Left ventricle myocardium inferior (tissue), 1 donor: ENCODE data around the gene RPL13A. TPM values are rescaled to one million over a fixed set of nuclear protein-coding genes. Genes with fewer than 3 reads are reported as not detected.

Source experiments
- DNase-seq: peaks from one replicate; pipeline ENCODE4 v3.0.0-alpha.2; 2020
- H3K27ac ChIP-seq: fragments of 200-600 bp; replicated peaks from 2 replicates; pipeline ENCODE4 v1.8.0; 2021
- H3K27me3 ChIP-seq: fragments of 200-600 bp; 2 replicates; pipeline ENCODE4 v1.8.0; 2021; ENCODE audit warnings: low read depth
- H3K36me3 ChIP-seq: fragments of 200-600 bp; 2 replicates; pipeline ENCODE4 v1.8.0; 2021
- H3K4me1 ChIP-seq: fragments of 200-600 bp; 2 replicates; pipeline ENCODE4 v1.8.0; 2021
- H3K4me3 ChIP-seq: fragments of 200-600 bp; 2 replicates; pipeline ENCODE4 v1.8.0; 2021; ENCODE audit warnings: mild to moderate bottlenecking, moderate library complexity
- H3K9me3 ChIP-seq: fragments of 200-600 bp; replicated peaks from 2 replicates; pipeline ENCODE4 v1.8.0; 2021
- CTCF ChIP-seq: fragments of 200-600 bp; IDR thresholded peaks from 2 replicates; pipeline ENCODE4 v1.8.0; 2021; ENCODE audit warnings: antibody characterized with exemption, mild to moderate bottlenecking, borderline replicate concordance
- intact Hi-C: fragments of 100-400 bp; cut with micrococcal nuclease; formaldehyde crosslinking; loops from one replicate; pipeline ENCODE4 v1.11.0; 2022
- total RNA-seq: library from RNA; stranded (reverse); fragmentation: NEBNext Ultra II Directional; extraction: Animal tissue kit (Norgen Biotek cat#: 25700); gene quantifications from one replicate; pipeline ENCODE4 v1.2.1, GENCODE V29; 2021
- donor health status: DM: no; HTN: yes; CAD: no; lungs with severe emphysema.

Gene RPL13A
- total RNA-seq, 1 donor from 2014 or later = 1,308 TPM

GRCh38 chr19:49497047-49497788 lies 9.8 kb downstream of the RPL13A start:
- peak; percentile 64 for DNase-seq
- peaks cover 61% of the 10 kb centered on the region for H3K4me1 ChIP-seq
- intact Hi-C loops = no loop called here
- H3K9me3 ChIP-seq = no peaks in the 10 kb centered on the region
- H3K36me3 ChIP-seq = peaks cover 42% of the 10 kb centered on the region
- H3K4me3 ChIP-seq = peak overlapping the region; percentile 94
- no peak for TF ChIP-seq CTCF
- peak overlapping the region; percentile 96 for H3K27ac ChIP-seq
- H3K27me3 ChIP-seq = no peaks in the 10 kb centered on the region

- Histone ChIP-seq H3K4me3 (peak overlapping the region; percentile 94), H3K27ac (peak overlapping the region; percentile 96), H3K36me3 (peaks cover 37% of the 10 kb centered on the region), H3K4me1 (peaks cover 61% of the 10 kb centered on the region), H3K9me3 (no peaks in the 10 kb centered on the region), H3K27me3 (no peaks in the 10 kb centered on the region)
- no peak for TF ChIP-seq CTCF
- no peak for DNase-seq
- intact Hi-C loops = no loop called here
Measured at GRCh38 chr19:49497789-49498103, 10.3 kb downstream of the RPL13A start.

- Histone ChIP-seq H3K4me3 (peak overlapping the region; percentile 94), H3K27me3 (no peaks in the 10 kb centered on the region), H3K4me1 (peaks cover 66% of the 10 kb centered on the region), H3K27ac (peak overlapping the region; percentile 89), H3K9me3 (no peaks in the 10 kb centered on the region), H3K36me3 (peaks cover 29% of the 10 kb centered on the region)
- no peak for TF ChIP-seq CTCF
- intact Hi-C loops = no loop called here
- no peak for DNase-seq
Measured at GRCh38 chr19:49498475-49498874, 11.1 kb downstream of the RPL13A start.

GRCh38 chr19:49499030-49499670 lies 11.7 kb downstream of the RPL13A start:
- H3K36me3 ChIP-seq = peaks cover 29% of the 10 kb centered on the region
- TF ChIP-seq CTCF = no peak
- H3K4me1 ChIP-seq = peaks cover 66% of the 10 kb centered on the region
- no peak for DNase-seq
- peak overlapping the region; percentile 94 for H3K4me3 ChIP-seq
- no peaks in the 10 kb centered on the region for H3K27me3 ChIP-seq
- intact Hi-C loops = no loop called here
- H3K27ac ChIP-seq = peak overlapping the region; percentile 89
- no peaks in the 10 kb centered on the region for H3K9me3 ChIP-seq

- TF ChIP-seq CTCF = peak; percentile 78
- no peak for DNase-seq
- peaks cover 20% of the 10 kb centered on the region for H3K36me3 ChIP-seq
- intact Hi-C loops = no loop called here
- no peaks in the 10 kb centered on the region for H3K9me3 ChIP-seq
- H3K27ac ChIP-seq = no peak overlapping the region
- H3K4me1 ChIP-seq = peaks cover 41% of the 10 kb centered on the region
- H3K4me3 ChIP-seq = no peak overlapping the region
- H3K27me3 ChIP-seq = no peaks in the 10 kb centered on the region
Measured at GRCh38 chr19:49502866-49503581, 15.6 kb downstream of the RPL13A start.
